H1 (cell line): ENCODE data around the gene ZBTB26. TPM values are rescaled to one million over a fixed set of nuclear protein-coding genes. Genes with fewer than 3 reads are reported as not detected.

Experiments
- CTCF ChIA-PET: fragments of 300-600 bp; sonication (Branson Sonifier 250); formaldehyde crosslinking; loops from one replicate; lab custom pipeline; 2021; ENCODE audit not compliant: partially characterized antibody; lab: Charles Lee
- POLR2A ChIA-PET: fragments of 300-600 bp; sonication (Branson Sonifier 250); formaldehyde crosslinking; loops from one replicate; lab custom pipeline; 2021; ENCODE audit warnings: inconsistent platforms; ENCODE audit not compliant: partially characterized antibody; lab: Charles Lee
- DNase-seq, 2 experiments: peaks; one replicate each; pipeline versions ENCODE4 v3.0.0 to v3.0.0-alpha.2; 2010 to 2022; ENCODE audit warnings: low spot score in 2 of 2, low read depth in 1 of 2, mixed read lengths in 1 of 2
- FAIRE-seq: peaks from 2 replicates; lab custom pipeline; 2011; peaks lifted over from hg19 to GRCh38; lab: Jason Lieb, UNC
- H2AFZ ChIP-seq: 2 replicates; pipeline ENCODE4 v1.8.1; 2012; ENCODE audit warnings: low read length, inconsistent platforms
- H2AK5ac ChIP-seq: 2 replicates; pipeline ENCODE4 v1.6.1; 2013; ENCODE audit warnings: low read depth, low read length
- H2BK120ac ChIP-seq: replicated peaks from 2 replicates; pipeline ENCODE3; 2013; ENCODE audit warnings: low read depth, low read length, inconsistent platforms
- H2BK12ac ChIP-seq: 2 replicates; pipeline ENCODE4 v1.6.1; 2013; ENCODE audit warnings: low read depth, low read length
- H2BK15ac ChIP-seq: 2 replicates; pipeline ENCODE4 v1.6.1; 2013; ENCODE audit warnings: low read length
- H2BK20ac ChIP-seq: 2 replicates; pipeline ENCODE4 v1.6.1; 2013; ENCODE audit warnings: low read length
- H2BK5ac ChIP-seq: 2 replicates; pipeline ENCODE4 v1.6.1; 2013; ENCODE audit warnings: low read depth, low read length
- H3K14ac ChIP-seq: 2 replicates; pipeline ENCODE4 v1.6.1; 2013; ENCODE audit warnings: inconsistent platforms; ENCODE audit not compliant: insufficient read length
- H3K18ac ChIP-seq: 2 replicates; pipeline ENCODE4 v1.6.1; 2013; ENCODE audit warnings: low read length; ENCODE audit errors: extremely low read depth
- H3K23ac ChIP-seq: 2 replicates; pipeline ENCODE4 v1.6.1; 2013; ENCODE audit warnings: inconsistent platforms; ENCODE audit not compliant: insufficient read length
- H3K23me2 ChIP-seq: 2 replicates; pipeline ENCODE4 v1.6.1; 2013; ENCODE audit warnings: low read depth, low read length
- H3K27ac ChIP-seq: 2 replicates; pipeline ENCODE4 v1.6.1; 2011; ENCODE audit warnings: low read depth, low read length, inconsistent platforms
- H3K27me3 ChIP-seq, 4 experiments: replicated peaks in 1 of 4; 1 replicate in 1 of 4; 2 replicates in 3 of 4; pipeline versions ENCODE4 v1.6.1 to v1.8.1; 2011 to 2013; ENCODE audit warnings: low read length in 3 of 4, mild to moderate bottlenecking in 3 of 4, inconsistent platforms in 2 of 4, mixed read lengths in 2 of 4, moderate library complexity in 1 of 4; ENCODE audit not compliant: control insufficient read depth in 3 of 4, insufficient read depth in 3 of 4; ENCODE audit errors: extremely low read depth in 1 of 4
- H3K36me3 ChIP-seq, 4 experiments: 2 replicates each; pipeline versions ENCODE4 v1.6.1 to v1.8.1; 2011 to 2013; ENCODE audit warnings: mild to moderate bottlenecking in 4 of 4, low read length in 3 of 4, moderate library complexity in 2 of 4, control low read depth in 1 of 4, inconsistent platforms in 1 of 4; ENCODE audit not compliant: insufficient read depth in 4 of 4, control insufficient read depth in 2 of 4
- H3K4ac ChIP-seq: replicated peaks from 2 replicates; pipeline ENCODE3; 2013; ENCODE audit warnings: low read length, low read depth, mixed read lengths, inconsistent platforms; ENCODE audit not compliant: insufficient read length
- H3K4me1 ChIP-seq, 4 experiments: replicated peaks in 1 of 4; 1 replicate in 1 of 4; 2 replicates in 3 of 4; pipeline versions ENCODE4 v1.6.1 to v1.8.1; 2011 to 2013; ENCODE audit warnings: low read length in 3 of 4, inconsistent platforms in 2 of 4, mixed read lengths in 1 of 4; ENCODE audit not compliant: insufficient read depth in 4 of 4, control insufficient read depth in 3 of 4
- H3K4me2 ChIP-seq, 2 experiments: 2 replicates each; pipeline versions ENCODE4 v1.6.1 to v1.8.1; 2011 to 2013; ENCODE audit warnings: low read depth in 2 of 2, low read length in 2 of 2, control low read depth in 1 of 2, inconsistent platforms in 1 of 2, mild to moderate bottlenecking in 1 of 2; ENCODE audit not compliant: insufficient read depth in 1 of 2
- H3K4me3 ChIP-seq, 4 experiments: fragments of 200-600, 300-600 bp in 1 of 4; sonication (generic), shearing (Covaris generic), sonication (Bioruptor Twin) in 1 of 4; 2 replicates each; pipeline versions ENCODE4 v1.5.1 to v1.8.1; 2011 to 2016; ENCODE audit warnings: low read length in 4 of 4, low read depth in 3 of 4, control low read depth in 2 of 4, inconsistent platforms in 2 of 4, mild to moderate bottlenecking in 2 of 4, mixed read lengths in 1 of 4, moderate library complexity in 1 of 4; ENCODE audit not compliant: insufficient read depth in 2 of 4; ENCODE audit errors: extremely low read depth in 1 of 4
- H3K56ac ChIP-seq: replicated peaks from 2 replicates; pipeline ENCODE3; 2013; ENCODE audit warnings: low read depth, mild to moderate bottlenecking, mixed read lengths, low read length, inconsistent platforms; ENCODE audit not compliant: insufficient read length
- H3K79me1 ChIP-seq: 2 replicates; pipeline ENCODE4 v1.6.1; 2013; ENCODE audit warnings: low read depth, low read length, control low read depth
- H3K79me2 ChIP-seq, 2 experiments: 2 replicates each; pipeline versions ENCODE4 v1.6.1 to v1.8.1; 2012 to 2013; ENCODE audit warnings: low read length in 2 of 2, mild to moderate bottlenecking in 2 of 2, inconsistent platforms in 1 of 2; ENCODE audit not compliant: insufficient read depth in 2 of 2, control insufficient read depth in 1 of 2
- H3K9ac ChIP-seq, 4 experiments: replicated peaks in 1 of 4; 1 replicate in 1 of 4; 2 replicates in 3 of 4; pipeline versions ENCODE4 v1.6.1 to v1.8.1; 2011 to 2013; ENCODE audit warnings: low read depth in 3 of 4, low read length in 3 of 4, control low read depth in 2 of 4, mild to moderate bottlenecking in 2 of 4, moderate library complexity in 2 of 4, inconsistent platforms in 1 of 4; ENCODE audit errors: extremely low read depth in 1 of 4
- H3K9me3 ChIP-seq, 2 experiments: 2 replicates each; pipeline versions ENCODE4 v1.6.1 to v1.8.1; 2012 to 2013; ENCODE audit warnings: mild to moderate bottlenecking in 2 of 2, moderate library complexity in 2 of 2, control low read depth in 1 of 2, inconsistent platforms in 1 of 2, low read depth in 1 of 2, low read length in 1 of 2, mixed read lengths in 1 of 2; ENCODE audit not compliant: insufficient read depth in 2 of 2
- H4K20me1 ChIP-seq, 2 experiments: replicated peaks in 1 of 2; 2 replicates each; pipeline versions ENCODE3 to v1.8.1; 2011 to 2013; ENCODE audit warnings: inconsistent platforms in 2 of 2, low read length in 2 of 2, mild to moderate bottlenecking in 1 of 2; ENCODE audit not compliant: insufficient read depth in 2 of 2, control insufficient read depth in 1 of 2
- H4K5ac ChIP-seq: 2 replicates; pipeline ENCODE4 v1.6.1; 2013; ENCODE audit warnings: low read length, low read depth, mixed read lengths, inconsistent platforms; ENCODE audit not compliant: insufficient read length
- H4K8ac ChIP-seq: 2 replicates; pipeline ENCODE4 v1.8.0; 2013; ENCODE audit warnings: mild to moderate bottlenecking, moderate library complexity, low read length, inconsistent platforms; ENCODE audit not compliant: insufficient read depth; ENCODE audit errors: extremely low read depth
- H4K91ac ChIP-seq: replicated peaks from 2 replicates; pipeline ENCODE3; 2013; ENCODE audit warnings: low read length, mixed read lengths, inconsistent platforms; ENCODE audit not compliant: insufficient read length
- ASH2L ChIP-seq: fragments of 200-600, 300-600 bp; sonication (generic); IDR thresholded peaks from one replicate; pipeline ENCODE4 v1.7.1; 2017; ENCODE audit warnings: low read length
- CBX8 ChIP-seq: fragments of 300-800, 300-1000 bp; sonication (generic); IDR thresholded peaks from 2 replicates; pipeline ENCODE4 v1.7.1; 2016; ENCODE audit warnings: low read depth, low read length, borderline replicate concordance
- CHD1 ChIP-seq: IDR thresholded peaks from 2 replicates; pipeline ENCODE4 v1.6.1; 2012; ENCODE audit warnings: low read depth, low read length, improper control_type of control experiment
- CHD2 ChIP-seq: IDR thresholded peaks from 2 replicates; pipeline ENCODE4 v1.6.1; 2012; ENCODE audit warnings: low read length, improper control_type of control experiment
- CREB1 ChIP-seq: IDR thresholded peaks from 2 replicates; pipeline ENCODE4 v1.6.1; 2012; ENCODE audit warnings: inconsistent platforms
- FOSL1 ChIP-seq: IDR thresholded peaks from 2 replicates; pipeline ENCODE4 v1.6.1; 2011; ENCODE audit warnings: mild to moderate bottlenecking, low read depth, low read length, moderate library complexity; ENCODE audit not compliant: insufficient read depth
- KDM1A ChIP-seq: fragments of 200-600, 300-600 bp; sonication (generic); IDR thresholded peaks from 2 replicates; pipeline ENCODE4 v1.7.1; 2016; ENCODE audit warnings: mild to moderate bottlenecking, low read length, borderline replicate concordance
- MAFK ChIP-seq: IDR thresholded peaks from 2 replicates; pipeline ENCODE4 v1.6.1; 2012; ENCODE audit warnings: low read depth, mild to moderate bottlenecking, improper control_type of control experiment, low read length
- POLR2A ChIP-seq, 2 experiments: IDR thresholded peaks; 1 replicate in 1 of 2; 2 replicates in 1 of 2; pipeline ENCODE4 v1.6.1; 2011; ENCODE audit warnings: low read depth in 2 of 2, low read length in 2 of 2, mild to moderate bottlenecking in 2 of 2; ENCODE audit errors: control extremely low read depth in 1 of 2
- POLR2AphosphoS5 ChIP-seq: IDR thresholded peaks from 2 replicates; pipeline ENCODE4 v1.6.1; 2011; ENCODE audit warnings: low read depth, low read length
- SIX5 ChIP-seq: IDR thresholded peaks from 2 replicates; pipeline ENCODE4 v1.6.1; 2011; ENCODE audit warnings: mild to moderate bottlenecking, low read depth, low read length
- SP1 ChIP-seq: IDR thresholded peaks from 2 replicates; pipeline ENCODE4 v1.6.1; 2011; ENCODE audit warnings: low read depth, low read length
- SP2 ChIP-seq: IDR thresholded peaks from 2 replicates; pipeline ENCODE4 v1.6.1; 2012; ENCODE audit warnings: mild to moderate bottlenecking, low read length, inconsistent platforms
- SUZ12 ChIP-seq: fragments of 200-600 bp; sonication (generic); IDR thresholded peaks from 2 replicates; pipeline ENCODE4 v1.6.1; 2012; ENCODE audit warnings: mild to moderate bottlenecking, inconsistent platforms, low read length, moderate library complexity, mixed read lengths
- WGBS, 2 experiments: shearing (Covaris generic) in 1 of 2; methylation state at CpG; one replicate each; pipeline versions ENCODE4 v1.1.6 to v1.1.7; 2013 to 2015; ENCODE audit warnings: low lambda C conversion rate in 2 of 2, mixed read lengths in 2 of 2, inconsistent platforms in 1 of 2, low coverage in 1 of 2, missing lambda C conversion rate in 1 of 2; ENCODE audit not compliant: insufficient replicate concordance in 2 of 2, insufficient coverage in 1 of 2, insufficient read length in 1 of 2; ENCODE audit errors: extremely low coverage in 1 of 2, missing lambda C conversion rate in 1 of 2; 5-methylcytosine and 5-hydroxymethylcytosine counted together
- polyA plus RNA-seq, 7 experiments: library from polyadenylated mRNA; depleted of rRNA in 3 of 7; stranded (reverse) in 5 of 7; unstranded in 2 of 7; fragments of >200 nt in 5 of 7; fragments of 200-250 nt in 2 of 7; gene quantifications; 1 replicate in 5 of 7; 2 replicates in 1 of 7; 4 replicates in 1 of 7; pipeline versions ENCODE4 v1.2.1 to v1.2.3, GENCODE V29; 2011 to 2013; ENCODE audit warnings: missing spikeins in 2 of 7, mixed read lengths in 2 of 7
- total RNA-seq: library from RNA; stranded (reverse); fragmentation: NEBNext Ultra II Directional; extraction: Animal tissue kit (Norgen Biotek cat#: 25700); gene quantifications from 2 replicates; pipeline ENCODE4 v1.2.1, GENCODE V29; 2021

Gene ZBTB26
- total and polyA plus RNA-seq, 2 of the 8 experiments (the other 6 are each of a cell fraction or from before 2014, with no cell fraction given) = 5.7 to 7.4 TPM

- no peak overlapping the region for H4K91ac ChIP-seq
- H3K36me3 ChIP-seq = peaks cover 0 to 4% (median 0%) of the 10 kb centered on the region in 4 experiments; a peak in 1 of 8 replicates
- WGBS, 2 experiments = 91% methylated on average over 4 of the region's 4 CpGs; no CpG with 5 or more reads in 1 of the 2 experiments
- H3K27me3 ChIP-seq = no peaks in the 10 kb centered on the region
- no peak overlapping the region for H3K4ac ChIP-seq
- no peak overlapping the region for H3K9ac ChIP-seq
- no peak overlapping the region for H3K14ac ChIP-seq
- no peak overlapping the region for H3K4me3 ChIP-seq
- H2BK120ac ChIP-seq = no peak overlapping the region
- H2AK5ac ChIP-seq = no peak overlapping the region
- DNase-seq (no peak), FAIRE-seq (no peak)
- peaks cover 2 to 12% (median 3%) of the 10 kb centered on the region in 4 experiments; a peak in 5 of 7 replicates for H3K4me1 ChIP-seq
- CTCF ChIA-PET = interaction anchor here (0.7 kb wide), 1 partner anchor 39 kb away, joined by 3 read pairs; no protein-coding TSS in a partner anchor
- no peak overlapping the region for H2BK20ac ChIP-seq
- no peaks in the 10 kb centered on the region for H3K79me1 ChIP-seq
- no peak overlapping the region for H3K4me2 ChIP-seq
- H3K18ac ChIP-seq = no peak overlapping the region
- no peak overlapping the region for H2BK12ac ChIP-seq
- H3K23me2 ChIP-seq = peaks cover 3% of the 10 kb centered on the region
- no peak overlapping the region for H2AFZ ChIP-seq
- peaks cover 4 to 5% of the 10 kb centered on the region in 2 experiments for H4K20me1 ChIP-seq
- H3K27ac ChIP-seq = no peak overlapping the region
- H3K56ac ChIP-seq = no peak overlapping the region
- H3K9me3 ChIP-seq = no peaks in the 10 kb centered on the region
- POLR2A ChIA-PET = interaction anchor here (1.1 to 6.2 kb wide), 3 partner anchors 11 to 32 kb away, joined by 5 to 79 read pairs (median 52); partner anchors contain the start of genes ZBTB26 and ZBTB6
- no peak overlapping the region for H3K23ac ChIP-seq
- no peak overlapping the region for H4K8ac ChIP-seq
- H2BK5ac ChIP-seq = no peak overlapping the region
- H2BK15ac ChIP-seq = no peak overlapping the region
- H4K5ac ChIP-seq = no peak overlapping the region
- H3K79me2 ChIP-seq = peaks cover 39 to 88% of the 10 kb centered on the region in 2 experiments
- TF ChIP-seq KDM1A (no peak), CHD1 (no peak), SIX5 (no peak), SUZ12 (no peak), POLR2AphosphoS5 (no peak), SP1 (no peak), CHD2 (no peak), CBX8 (no peak), CREB1 (no peak), SP2 (no peak), FOSL1 (no peak), ASH2L (no peak), POLR2A (IDR thresholded peaks at IDR 0.05; ENCODE audit: control extremely low read depth in 1 of 2, low read depth in 2 of 2, low read length in 2 of 2) (no peak), MAFK (no peak)
Observed at GRCh38 chr9:122944960-122945888, 13.9 kb upstream of the ZBTB26 start.
